ENCODE data around the gene MTCL3.

GRCh38 chr6:127539272-127539671 is 20.1 kb upstream of the MTCL3 start:
- TF ChIP-seq EZH2 (IDR thresholded peaks at IDR 0.05) (no peak), POLR2AphosphoS5 (IDR thresholded peaks at IDR 0.05; ENCODE audit: borderline replicate concordance, low read depth, low read length) (no peak)

Measured in SK-N-MC (cell line).